H9 (cell line): ENCODE results near the gene OR2B2. TPM values are rescaled to one million over a fixed set of nuclear protein-coding genes. Genes with fewer than 3 reads are reported as not detected.

Experiments
- DNase-seq: peaks from one replicate; pipeline ENCODE4 v3.0.0-alpha.2; 2017
- H2AFZ ChIP-seq: one replicate; pipeline ENCODE4 v1.6.1; 2013; ENCODE audit warnings: mild to moderate bottlenecking, low read length, control low read depth, moderate library complexity
- H2AK5ac ChIP-seq: 2 replicates; pipeline ENCODE4 v1.6.1; 2013; ENCODE audit warnings: low read length, control low read depth, mixed read lengths; ENCODE audit not compliant: insufficient read length
- H2BK120ac ChIP-seq: one replicate; pipeline ENCODE4 v1.6.1; 2013; ENCODE audit warnings: low read depth, mild to moderate bottlenecking, low read length, control low read depth, inconsistent platforms; ENCODE audit not compliant: poor library complexity, severe bottlenecking
- H2BK12ac ChIP-seq: 2 replicates; pipeline ENCODE4 v1.6.1; 2013; ENCODE audit warnings: low read length, control low read depth, mixed read lengths, low read depth; ENCODE audit not compliant: insufficient read length
- H2BK15ac ChIP-seq: 2 replicates; pipeline ENCODE4 v1.6.1; 2013; ENCODE audit warnings: low read depth, low read length, control low read depth
- H2BK20ac ChIP-seq: one replicate; pipeline ENCODE4 v1.6.1; 2013; ENCODE audit warnings: low read depth, mild to moderate bottlenecking, low read length, control low read depth, inconsistent platforms; ENCODE audit not compliant: poor library complexity, severe bottlenecking
- H2BK5ac ChIP-seq: 2 replicates; pipeline ENCODE4 v1.6.1; 2013; ENCODE audit warnings: low read length, control low read depth, mixed read lengths; ENCODE audit not compliant: insufficient read length
- H3K14ac ChIP-seq: 2 replicates; pipeline ENCODE4 v1.6.1; 2013; ENCODE audit warnings: low read length, control low read depth; ENCODE audit not compliant: insufficient read depth
- H3K18ac ChIP-seq: 2 replicates; pipeline ENCODE4 v1.6.1; 2013; ENCODE audit warnings: low read depth, mild to moderate bottlenecking, mixed read lengths, low read length, control low read depth; ENCODE audit not compliant: insufficient read length
- H3K23ac ChIP-seq: 2 replicates; pipeline ENCODE4 v1.6.1; 2013; ENCODE audit warnings: low read length, control low read depth, mixed read lengths, low read depth; ENCODE audit not compliant: insufficient read length
- H3K23me2 ChIP-seq: 2 replicates; pipeline ENCODE4 v1.6.1; 2013; ENCODE audit warnings: low read depth, mild to moderate bottlenecking, mixed read lengths, low read length, control low read depth; ENCODE audit not compliant: insufficient read length, poor library complexity, severe bottlenecking
- H3K27ac ChIP-seq: 2 replicates; pipeline ENCODE4 v1.5.1; 2013; ENCODE audit warnings: low read length, control low read depth, mixed read lengths, low read depth; ENCODE audit not compliant: insufficient read length
- H3K27me3 ChIP-seq: 2 replicates; pipeline ENCODE4 v1.6.1; 2013; ENCODE audit warnings: low read length, control low read depth, inconsistent platforms; ENCODE audit not compliant: insufficient read depth
- H3K4ac ChIP-seq: 2 replicates; pipeline ENCODE4 v1.6.1; 2013; ENCODE audit warnings: low read depth, mild to moderate bottlenecking, control low read depth, inconsistent platforms, low read length, moderate library complexity
- H3K4me1 ChIP-seq: 2 replicates; pipeline ENCODE4 v1.6.1; 2013; ENCODE audit warnings: low read length, control low read depth, inconsistent platforms; ENCODE audit not compliant: insufficient read depth
- H3K4me2 ChIP-seq: 2 replicates; pipeline ENCODE4 v1.6.1; 2013; ENCODE audit warnings: low read length, control low read depth, mixed read lengths; ENCODE audit not compliant: insufficient read length, insufficient read depth
- H3K56ac ChIP-seq: 2 replicates; pipeline ENCODE4 v1.6.1; 2013; ENCODE audit warnings: low read depth, mild to moderate bottlenecking, mixed read lengths, low read length, control low read depth; ENCODE audit not compliant: insufficient read length
- H3K79me1 ChIP-seq: 2 replicates; pipeline ENCODE4 v1.6.1; 2013; ENCODE audit warnings: low read depth, mild to moderate bottlenecking, moderate library complexity, low read length, control low read depth, inconsistent platforms; ENCODE audit not compliant: insufficient read depth, poor library complexity, severe bottlenecking
- H3K79me2 ChIP-seq: 2 replicates; pipeline ENCODE4 v1.6.1; 2013; ENCODE audit warnings: low read length, control low read depth, inconsistent platforms; ENCODE audit not compliant: insufficient read depth
- H3K9ac ChIP-seq: 2 replicates; pipeline ENCODE4 v1.6.1; 2013; ENCODE audit warnings: low read length, control low read depth, mixed read lengths; ENCODE audit not compliant: insufficient read length; ENCODE audit errors: extremely low read depth
- H3K9me3 ChIP-seq: one replicate; pipeline ENCODE4 v1.6.1; 2013; ENCODE audit warnings: low read depth, low read length, inconsistent platforms; ENCODE audit not compliant: control insufficient read depth
- H3T11ph ChIP-seq: one replicate; pipeline ENCODE4 v1.6.1; 2013; ENCODE audit warnings: mild to moderate bottlenecking, low read length, control low read depth, inconsistent platforms
- H4K20me1 ChIP-seq: one replicate; pipeline ENCODE4 v1.6.1; 2013; ENCODE audit not compliant: control insufficient read depth, insufficient read length, insufficient read depth
- H4K5ac ChIP-seq: 2 replicates; pipeline ENCODE4 v1.6.1; 2013; ENCODE audit warnings: low read depth, mild to moderate bottlenecking, mixed read lengths, low read length, control low read depth; ENCODE audit not compliant: insufficient read length
- H4K8ac ChIP-seq: replicated peaks from 2 replicates; pipeline ENCODE4 v1.6.1; 2013; ENCODE audit warnings: low read length, control low read depth, mixed read lengths, low read depth; ENCODE audit not compliant: insufficient read length
- H4K91ac ChIP-seq: 2 replicates; pipeline ENCODE4 v1.6.1; 2013; ENCODE audit warnings: low read depth, mild to moderate bottlenecking, moderate library complexity, mixed read lengths, low read length, control low read depth; ENCODE audit not compliant: insufficient read length
- H3K27ac Mint-ChIP-seq, 3 experiments: 2 replicates in 2 of 3; 3 replicates in 1 of 3; pipeline ENCODE4 v1.8.0; 2020 to 2021; ENCODE audit warnings: mixed read lengths in 3 of 3, mild to moderate bottlenecking in 1 of 3, moderate library complexity in 1 of 3
- H3K27me3 Mint-ChIP-seq: 2 replicates; pipeline ENCODE4 v1.8.0; 2021; ENCODE audit warnings: low read depth, mild to moderate bottlenecking, moderate library complexity, mixed read lengths
- H3K36me3 Mint-ChIP-seq, 3 experiments: 2 replicates in 2 of 3; 3 replicates in 1 of 3; pipeline ENCODE4 v1.8.0; 2020 to 2021; ENCODE audit warnings: low read depth in 3 of 3, mixed read lengths in 3 of 3; ENCODE audit not compliant: insufficient read depth in 1 of 3
- H3K4me1 Mint-ChIP-seq, 2 experiments: 2 replicates each; pipeline ENCODE4 v1.8.0; 2020; ENCODE audit warnings: mixed read lengths in 2 of 2
- H3K4me3 Mint-ChIP-seq, 2 experiments: 2 replicates in 1 of 2; 3 replicates in 1 of 2; pipeline ENCODE4 v1.8.0; 2020 to 2021; ENCODE audit warnings: mild to moderate bottlenecking in 2 of 2, mixed read lengths in 2 of 2, moderate library complexity in 1 of 2
- H3K9me3 Mint-ChIP-seq, 2 experiments: 2 replicates in 1 of 2; 3 replicates in 1 of 2; pipeline ENCODE4 v1.8.0; 2020; ENCODE audit warnings: mild to moderate bottlenecking in 2 of 2, mixed read lengths in 2 of 2, moderate library complexity in 1 of 2
- WGBS: extraction: QIAGEN DNeasy Blood & Tissue Kit; methylation state at CpG from one replicate; pipeline ENCODE4 v1.1.7; 2013; ENCODE audit warnings: missing lambda C conversion rate, low lambda C conversion rate, mixed read lengths; ENCODE audit not compliant: insufficient read length; ENCODE audit errors: extremely low coverage; 5-methylcytosine and 5-hydroxymethylcytosine counted together
- long read RNA-seq: library from polyadenylated mRNA; unstranded; transcript quantifications from one replicate; pipeline ENCODE4 v2.0.0, GENCODE V29; 2020
- total RNA-seq: library from RNA; stranded (reverse); gene quantifications from 2 replicates; pipeline ENCODE4 v1.2.1, GENCODE V29; 2021
- TF ChIP-seq, protein P1 (sequence below): fragments of 200-600 bp; sonication (generic); conservative IDR thresholded peaks from 3 replicates; pipeline ENCODE4 v1.8.0; 2021; ENCODE audit warnings: antibody characterized with exemption, mild to moderate bottlenecking

Gene OR2B2
- not detected in 2 replicates for total RNA-seq
- long read RNA-seq = 0 reads

DNA sequence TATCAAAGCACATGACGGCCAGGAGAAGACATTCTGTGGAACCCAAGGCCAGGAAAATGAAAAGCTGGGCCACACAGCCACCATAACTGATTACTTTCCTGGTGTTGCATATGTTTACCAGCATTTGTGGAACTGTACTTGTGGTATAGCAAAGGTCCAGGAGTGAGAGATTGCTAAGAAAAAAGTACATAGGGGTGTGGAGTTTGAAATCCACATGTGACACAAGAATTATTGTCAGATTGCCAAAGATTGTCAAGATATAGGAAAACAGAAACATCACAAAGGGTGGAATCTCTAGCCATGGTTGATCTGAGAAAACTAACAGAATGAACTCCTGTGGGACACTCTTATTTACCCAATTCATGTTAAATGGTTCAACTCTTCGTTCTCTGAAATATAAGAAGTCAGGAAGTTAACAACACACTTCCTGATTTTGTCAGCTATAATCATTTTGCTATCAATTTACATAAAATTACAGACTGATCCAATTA is at the start of gene OR2B2:
Gene OR2B2, minus strand, starts transcription at position 441 of the 491 bp plus-strand sequence. Its CDS starts 77 bp downstream, at position 364.
- Histone ChIP-seq H4K8ac (no peak within 1 kb of the TSS), H3K4ac (no peak within 1 kb of the TSS), H2AK5ac (no peak within 1 kb of the TSS), H3K23me2 (no peaks in the 10 kb centered on the region), H2BK20ac (no peak within 1 kb of the TSS), H3K23ac (no peak within 1 kb of the TSS), H3K79me2 (no peaks in the 10 kb centered on the region), H3T11ph (no peak within 1 kb of the TSS), H3K79me1 (no peaks in the 10 kb centered on the region), H3K9me3 (no peaks in the 10 kb centered on the region), H3K56ac (no peak within 1 kb of the TSS), H4K5ac (no peak within 1 kb of the TSS), H3K27ac (no peak within 1 kb of the TSS), H4K20me1 (no peaks in the 10 kb centered on the region), H3K9ac (no peak within 1 kb of the TSS), H2AFZ (no peak within 1 kb of the TSS), H3K4me2 (no peak within 1 kb of the TSS), H2BK5ac (no peak within 1 kb of the TSS), H2BK12ac (no peak within 1 kb of the TSS), H3K27me3 (no peaks in the 10 kb centered on the region), H3K4me1 (no peaks in the 10 kb centered on the region), H2BK15ac (no peak within 1 kb of the TSS), H3K14ac (no peak within 1 kb of the TSS), H3K18ac (no peak within 1 kb of the TSS), H2BK120ac (no peak within 1 kb of the TSS), H4K91ac (no peak within 1 kb of the TSS)
- H3K36me3 Mint-ChIP-seq = no peaks in the 10 kb centered on the region
- WGBS = no CpG with 5 or more reads among the region's 2 CpGs
- no peaks in the 10 kb centered on the region for H3K9me3 Mint-ChIP-seq
- no peaks in the 10 kb centered on the region; a peak in 1 of 4 replicates for H3K4me1 Mint-ChIP-seq
- no peak within 1 kb of the TSS for H3K4me3 Mint-ChIP-seq
- H3K27me3 Mint-ChIP-seq = peaks cover 2% of the 10 kb centered on the region; the same call in 1 of the 2 replicates
- H3K27ac Mint-ChIP-seq = no peak within 1 kb of the TSS
- no peak for DNase-seq
- TF ChIP-seq, protein P1, sequence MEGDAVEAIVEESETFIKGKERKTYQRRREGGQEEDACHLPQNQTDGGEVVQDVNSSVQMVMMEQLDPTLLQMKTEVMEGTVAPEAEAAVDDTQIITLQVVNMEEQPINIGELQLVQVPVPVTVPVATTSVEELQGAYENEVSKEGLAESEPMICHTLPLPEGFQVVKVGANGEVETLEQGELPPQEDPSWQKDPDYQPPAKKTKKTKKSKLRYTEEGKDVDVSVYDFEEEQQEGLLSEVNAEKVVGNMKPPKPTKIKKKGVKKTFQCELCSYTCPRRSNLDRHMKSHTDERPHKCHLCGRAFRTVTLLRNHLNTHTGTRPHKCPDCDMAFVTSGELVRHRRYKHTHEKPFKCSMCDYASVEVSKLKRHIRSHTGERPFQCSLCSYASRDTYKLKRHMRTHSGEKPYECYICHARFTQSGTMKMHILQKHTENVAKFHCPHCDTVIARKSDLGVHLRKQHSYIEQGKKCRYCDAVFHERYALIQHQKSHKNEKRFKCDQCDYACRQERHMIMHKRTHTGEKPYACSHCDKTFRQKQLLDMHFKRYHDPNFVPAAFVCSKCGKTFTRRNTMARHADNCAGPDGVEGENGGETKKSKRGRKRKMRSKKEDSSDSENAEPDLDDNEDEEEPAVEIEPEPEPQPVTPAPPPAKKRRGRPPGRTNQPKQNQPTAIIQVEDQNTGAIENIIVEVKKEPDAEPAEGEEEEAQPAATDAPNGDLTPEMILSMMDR = no peak
